Measurements from ENCODE around the gene DUSP18. TPM values are rescaled to one million over a fixed set of nuclear protein-coding genes. Genes with fewer than 3 reads are reported as not detected.

DUSP18 gene
- total and polyA plus RNA-seq, 9 of the 15 experiments (the other 6 are each of a cell fraction or from before 2014, with no cell fraction given): 1.00 to 3.7 (median 1.5) TPM

DNA sequence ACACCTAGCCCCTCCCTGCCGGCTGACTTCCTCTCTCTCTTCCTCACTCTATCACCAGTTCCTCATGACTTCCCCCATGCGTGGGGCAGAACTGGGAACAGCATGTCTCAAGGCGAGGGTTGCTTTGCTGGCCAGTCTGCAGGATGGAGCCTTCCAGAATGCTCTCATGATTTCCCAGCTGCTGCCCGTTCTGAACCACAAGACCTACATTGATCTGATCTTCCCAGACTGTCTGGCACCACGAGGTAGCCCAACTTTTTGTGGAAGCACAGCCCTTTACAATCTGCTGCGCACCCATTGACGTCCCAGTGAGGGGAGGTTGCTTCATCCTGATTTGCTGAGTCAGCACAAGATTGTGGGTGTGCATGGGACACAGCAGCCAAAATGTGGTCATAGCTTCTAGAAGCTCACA is 52.1 kb downstream of the DUSP18 start (continued):
- TF ChIP-seq, protein P1, sequence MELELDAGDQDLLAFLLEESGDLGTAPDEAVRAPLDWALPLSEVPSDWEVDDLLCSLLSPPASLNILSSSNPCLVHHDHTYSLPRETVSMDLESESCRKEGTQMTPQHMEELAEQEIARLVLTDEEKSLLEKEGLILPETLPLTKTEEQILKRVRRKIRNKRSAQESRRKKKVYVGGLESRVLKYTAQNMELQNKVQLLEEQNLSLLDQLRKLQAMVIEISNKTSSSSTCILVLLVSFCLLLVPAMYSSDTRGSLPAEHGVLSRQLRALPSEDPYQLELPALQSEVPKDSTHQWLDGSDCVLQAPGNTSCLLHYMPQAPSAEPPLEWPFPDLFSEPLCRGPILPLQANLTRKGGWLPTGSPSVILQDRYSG (tag; conservative IDR thresholded peaks at IDR 0.05; ENCODE audit: low read depth): no peak
- no peak for TF ChIP-seq SIX5 (IDR thresholded peaks at IDR 0.05; ENCODE audit: borderline replicate concordance in 1 of 2, insufficient read depth in 1 of 2, low read depth in 1 of 2, low read length in 2 of 2)
- TF ChIP-seq, protein P2, sequence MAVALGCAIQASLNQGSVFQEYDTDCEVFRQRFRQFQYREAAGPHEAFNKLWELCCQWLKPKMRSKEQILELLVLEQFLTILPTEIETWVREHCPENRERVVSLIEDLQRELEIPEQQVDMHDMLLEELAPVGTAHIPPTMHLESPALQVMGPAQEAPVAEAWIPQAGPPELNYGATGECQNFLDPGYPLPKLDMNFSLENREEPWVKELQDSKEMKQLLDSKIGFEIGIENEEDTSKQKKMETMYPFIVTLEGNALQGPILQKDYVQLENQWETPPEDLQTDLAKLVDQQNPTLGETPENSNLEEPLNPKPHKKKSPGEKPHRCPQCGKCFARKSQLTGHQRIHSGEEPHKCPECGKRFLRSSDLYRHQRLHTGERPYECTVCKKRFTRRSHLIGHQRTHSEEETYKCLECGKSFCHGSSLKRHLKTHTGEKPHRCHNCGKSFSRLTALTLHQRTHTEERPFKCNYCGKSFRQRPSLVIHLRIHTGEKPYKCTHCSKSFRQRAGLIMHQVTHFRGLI (CRISPR knock-in tag; IDR thresholded peaks at IDR 0.05): no peak
- TF ChIP-seq GATAD2A (IDR thresholded peaks at IDR 0.05): no peak
- no peak for TF ChIP-seq NRF1 (conservative IDR thresholded peaks at IDR 0.05 in 1 of 2, IDR thresholded peaks at IDR 0.05 in 1 of 2)
- no peak for TF ChIP-seq ZNF133 (CRISPR knock-in tag; IDR thresholded peaks at IDR 0.05)
- TF ChIP-seq NFE2 (IDR thresholded peaks at IDR 0.05; ENCODE audit: low read depth): peak; percentile 71
- TF ChIP-seq ZNF584 (CRISPR knock-in tag; IDR thresholded peaks at IDR 0.05; ENCODE audit: low read depth): no peak
- peak; percentile 100 for TF ChIP-seq MAFF (IDR thresholded peaks at IDR 0.05; ENCODE audit: low read length)
- no peak for TF ChIP-seq JUN (IDR thresholded peaks at IDR 0.05; ENCODE audit: borderline replicate concordance, low read depth, low read length)
- no peak for TF ChIP-seq JUN (CRISPR knock-in tag; IDR thresholded peaks at IDR 0.05; ENCODE audit: borderline replicate concordance)
- no peak for TF ChIP-seq ZNF12 (CRISPR knock-in tag; IDR thresholded peaks at IDR 0.05)
- TF ChIP-seq ZNF274 (IDR thresholded peaks at IDR 0.05; ENCODE audit: borderline replicate concordance, low read depth, low read length): no peak
- TF ChIP-seq CEBPB (tag; IDR thresholded peaks at IDR 0.05): peak; percentile 66
- TF ChIP-seq NFIC (IDR thresholded peaks at IDR 0.05): no peak
- no peak for TF ChIP-seq GATA2 (CRISPR knock-in tag; IDR thresholded peaks at IDR 0.05)
- TF ChIP-seq CREB1 (IDR thresholded peaks at IDR 0.05): no peak
- no peak for TF ChIP-seq CREB1 (CRISPR knock-in tag; IDR thresholded peaks at IDR 0.05)
- TF ChIP-seq PCBP1 (IDR thresholded peaks at IDR 0.05; ENCODE audit: low read depth, low read length, poor library complexity, severe bottlenecking): no peak
- no peak for TF ChIP-seq SETDB1 (IDR thresholded peaks at IDR 0.05; ENCODE audit: low read length)
- TF ChIP-seq TAF9B (IDR thresholded peaks at IDR 0.05; ENCODE audit: partially characterized antibody): no peak
- TF ChIP-seq, protein P3, sequence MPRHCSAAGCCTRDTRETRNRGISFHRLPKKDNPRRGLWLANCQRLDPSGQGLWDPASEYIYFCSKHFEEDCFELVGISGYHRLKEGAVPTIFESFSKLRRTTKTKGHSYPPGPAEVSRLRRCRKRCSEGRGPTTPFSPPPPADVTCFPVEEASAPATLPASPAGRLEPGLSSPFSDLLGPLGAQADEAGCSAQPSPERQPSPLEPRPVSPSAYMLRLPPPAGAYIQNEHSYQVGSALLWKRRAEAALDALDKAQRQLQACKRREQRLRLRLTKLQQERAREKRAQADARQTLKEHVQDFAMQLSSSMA (CRISPR knock-in tag; IDR thresholded peaks at IDR 0.05): no peak
- peak; percentile 58; the same call in 1 of the 2 replicates for TF ChIP-seq BACH1 (tag; IDR thresholded peaks at IDR 0.05)
- TF ChIP-seq MAFG (tag; conservative IDR thresholded peaks at IDR 0.05): peak; percentile 98
- TF ChIP-seq MAFK (IDR thresholded peaks at IDR 0.05; ENCODE audit: low read length): peak; percentile 100

All from K562 (cell line).